HG03095 (cell line): Measurements from ENCODE around the gene SIPA1.

ENCODE experiments used
- ATAC-seq: cut with Tn5 transposase; IDR thresholded peaks from one replicate; pipeline ENCODE4 v1.9.1; 2021; ENCODE audit warnings: moderate library complexity; ENCODE audit not compliant: unreplicated experiment

SIPA1 gene

DNA sequence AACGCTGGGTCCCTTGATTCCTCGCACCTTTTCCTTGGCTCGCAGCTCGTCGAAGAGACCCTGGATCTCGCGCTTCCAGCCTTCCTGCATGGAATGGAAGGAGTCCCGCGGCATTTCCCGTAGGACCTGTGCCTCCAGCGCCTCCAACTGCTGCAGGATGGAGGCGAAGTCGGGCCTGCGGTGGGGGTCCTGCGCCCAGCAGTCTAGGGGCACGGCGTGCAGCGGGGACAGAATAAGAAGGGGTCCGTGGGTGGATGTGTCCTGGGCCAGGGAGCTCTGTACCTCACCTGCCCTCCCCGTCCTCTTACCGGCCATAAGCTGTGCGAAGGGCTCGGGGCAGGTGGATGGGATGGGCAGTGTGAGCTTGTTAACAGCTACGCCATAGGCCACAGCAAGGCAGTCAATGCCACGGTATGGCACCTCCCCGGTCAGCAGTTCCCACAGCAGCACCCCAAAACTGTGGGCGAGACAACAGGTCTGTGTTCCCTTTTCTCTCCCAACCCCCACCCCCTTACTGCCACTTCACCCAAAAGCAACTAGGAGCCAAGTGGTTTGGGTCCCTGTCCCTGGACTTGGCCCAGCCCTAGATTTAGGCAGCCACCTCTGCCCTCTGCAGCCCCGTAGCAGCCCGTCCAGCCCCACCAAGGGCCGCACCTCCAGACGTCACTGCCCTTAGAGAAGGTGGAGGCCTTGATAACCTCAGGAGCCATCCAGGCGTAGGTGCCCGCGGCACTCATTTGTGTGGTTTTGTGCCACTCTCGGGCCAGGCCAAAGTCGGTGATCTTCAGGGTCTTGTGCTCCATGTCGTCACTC, 30.1 kb upstream of the SIPA1 start:
- no peak for ATAC-seq

DNA sequence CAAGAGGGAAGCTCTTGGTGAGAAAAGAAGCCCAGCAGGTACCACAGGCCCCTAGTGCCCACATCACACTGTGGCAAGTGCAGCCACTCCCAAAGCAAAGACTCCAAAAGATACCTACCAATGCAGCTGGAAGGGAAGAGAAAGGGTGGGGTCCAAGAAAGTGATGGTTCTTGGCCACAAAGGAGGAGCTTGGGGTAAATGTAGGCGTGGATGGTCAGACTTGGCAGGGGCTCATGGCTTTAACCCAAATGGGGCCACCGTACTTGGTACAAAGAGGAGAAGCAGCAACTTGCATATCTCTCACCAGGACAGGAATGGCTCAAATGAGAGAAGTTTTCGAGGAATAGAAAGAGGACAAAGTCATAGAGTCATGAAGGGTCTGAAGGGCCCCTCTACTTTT, 28.7 kb upstream of the SIPA1 start:
- ATAC-seq = no peak

DNA sequence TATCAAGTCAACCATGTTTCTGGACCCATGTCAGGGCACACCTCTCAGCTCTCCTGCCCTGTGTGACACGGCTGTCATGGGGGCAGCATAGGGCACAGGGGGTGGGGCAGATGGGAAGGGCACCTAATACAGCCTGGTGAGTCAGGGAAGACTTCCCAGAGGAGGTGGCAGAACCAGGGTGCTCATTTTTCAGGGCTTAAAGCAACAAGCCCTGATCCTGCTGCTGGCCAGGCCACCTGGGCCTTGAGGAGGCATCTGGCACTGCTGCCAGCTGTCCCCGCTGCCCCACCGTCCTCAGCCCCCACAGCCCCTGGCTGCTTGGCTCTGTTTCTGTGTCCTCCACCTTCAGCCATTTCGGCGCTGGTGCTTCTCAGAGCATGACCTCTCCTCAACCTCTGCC, 28.2 kb upstream of the SIPA1 start:
- ATAC-seq = no peak

GRCh38 chr11:65610404-65610803, 27.5 kb upstream of the SIPA1 start:
- no peak for ATAC-seq

DNA sequence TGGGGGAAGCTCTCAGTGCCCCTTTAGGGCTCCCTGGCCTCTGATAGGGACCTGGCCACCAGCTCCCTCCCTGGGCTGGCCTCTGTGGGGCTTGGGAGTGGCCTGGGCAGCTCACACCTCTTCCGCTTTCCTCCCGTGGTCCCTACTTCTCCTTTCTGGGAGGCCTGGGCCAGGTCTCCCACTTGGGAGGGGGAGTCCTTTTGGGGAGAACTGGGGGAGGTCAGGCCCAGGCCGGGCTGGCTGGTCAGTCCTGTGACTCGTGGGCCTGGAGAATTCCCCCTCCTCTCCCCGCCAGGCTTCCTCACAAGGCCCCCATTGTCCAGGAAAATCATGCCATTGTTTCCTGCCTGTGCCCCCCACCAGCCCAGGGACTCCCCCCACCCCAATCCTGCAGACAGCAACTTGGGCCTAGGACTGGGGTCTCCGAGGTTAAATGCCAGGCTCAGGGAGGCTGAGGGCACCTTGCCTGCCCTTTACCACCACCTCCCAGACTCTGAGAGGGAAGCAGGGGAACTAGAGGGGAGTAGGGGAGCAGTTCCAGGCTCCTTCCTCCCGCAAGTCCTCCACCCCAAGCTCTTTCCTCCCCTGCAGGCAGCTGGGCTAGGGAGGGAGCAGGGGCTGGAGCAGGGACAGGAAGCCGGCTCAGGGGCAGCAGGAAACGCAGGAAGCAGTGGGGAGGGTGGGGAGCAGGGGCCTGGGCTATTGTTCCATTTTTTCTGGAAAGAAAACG, 26.7 kb upstream of the SIPA1 start:
- no peak for ATAC-seq

- ATAC-seq = no peak
Observed at GRCh38 chr11:65611758-65612603, 25.9 kb upstream of the SIPA1 start.

DNA sequence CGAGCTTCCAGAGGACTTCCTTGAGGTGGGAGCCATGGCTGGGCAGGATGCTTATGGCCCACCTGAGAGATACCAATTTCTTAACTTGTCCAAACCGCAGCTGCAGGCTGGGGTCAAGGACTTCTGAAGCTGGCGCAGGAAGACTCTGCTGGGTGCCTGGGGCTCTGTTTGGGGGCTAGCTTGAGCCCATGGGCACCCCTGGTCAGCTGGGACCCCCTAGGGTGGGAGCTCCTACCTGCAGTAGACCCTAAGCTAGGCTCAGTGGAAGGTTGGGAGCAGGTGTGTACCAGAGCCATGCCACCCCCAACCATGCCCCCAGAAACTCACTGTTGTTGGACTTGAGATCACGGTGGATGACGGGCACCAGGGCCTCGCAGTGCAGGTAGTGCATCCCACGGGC, 25.2 kb upstream of the SIPA1 start:
- no peak for ATAC-seq

DNA sequence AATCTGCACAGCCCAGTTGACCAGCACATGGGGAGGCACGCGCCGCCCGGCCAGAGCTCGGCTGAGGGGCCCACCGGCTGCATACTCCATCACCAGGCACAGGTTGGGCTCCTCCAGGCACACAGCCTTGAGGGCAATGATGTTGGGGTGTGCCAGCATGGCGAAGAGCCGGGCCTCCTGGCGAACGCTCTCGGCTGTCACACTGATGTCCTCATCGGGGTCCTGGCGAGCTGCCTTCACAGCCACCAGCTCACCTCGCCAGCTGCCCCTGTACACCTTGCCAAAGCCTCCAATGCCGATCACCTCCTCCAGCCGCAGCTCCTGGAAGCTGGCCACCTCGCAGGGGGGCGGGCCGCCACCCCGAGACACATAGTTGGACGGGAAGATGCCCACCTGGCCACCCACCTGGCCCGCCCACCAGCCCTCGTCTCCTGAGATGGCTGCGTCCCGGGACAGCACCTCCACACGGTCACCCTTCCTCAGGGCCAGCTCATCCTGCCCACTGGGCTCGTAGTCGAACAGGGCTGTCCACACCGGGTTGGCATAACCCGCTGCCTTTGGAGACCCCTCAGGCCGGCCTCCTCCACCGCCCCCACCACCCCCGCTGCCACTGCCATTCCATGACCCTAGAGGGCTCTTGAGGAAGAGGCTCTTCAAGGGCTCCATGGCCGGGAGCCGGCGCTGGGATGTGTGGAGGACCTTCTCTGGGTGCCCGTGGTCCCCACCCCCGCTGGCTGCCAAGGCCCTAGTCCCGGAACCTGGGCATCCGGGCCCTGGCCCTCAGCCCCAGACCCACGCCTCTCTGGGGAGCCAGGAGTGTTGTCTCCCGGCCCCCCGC, 24.6 kb upstream of the SIPA1 start:
- no peak for ATAC-seq

DNA sequence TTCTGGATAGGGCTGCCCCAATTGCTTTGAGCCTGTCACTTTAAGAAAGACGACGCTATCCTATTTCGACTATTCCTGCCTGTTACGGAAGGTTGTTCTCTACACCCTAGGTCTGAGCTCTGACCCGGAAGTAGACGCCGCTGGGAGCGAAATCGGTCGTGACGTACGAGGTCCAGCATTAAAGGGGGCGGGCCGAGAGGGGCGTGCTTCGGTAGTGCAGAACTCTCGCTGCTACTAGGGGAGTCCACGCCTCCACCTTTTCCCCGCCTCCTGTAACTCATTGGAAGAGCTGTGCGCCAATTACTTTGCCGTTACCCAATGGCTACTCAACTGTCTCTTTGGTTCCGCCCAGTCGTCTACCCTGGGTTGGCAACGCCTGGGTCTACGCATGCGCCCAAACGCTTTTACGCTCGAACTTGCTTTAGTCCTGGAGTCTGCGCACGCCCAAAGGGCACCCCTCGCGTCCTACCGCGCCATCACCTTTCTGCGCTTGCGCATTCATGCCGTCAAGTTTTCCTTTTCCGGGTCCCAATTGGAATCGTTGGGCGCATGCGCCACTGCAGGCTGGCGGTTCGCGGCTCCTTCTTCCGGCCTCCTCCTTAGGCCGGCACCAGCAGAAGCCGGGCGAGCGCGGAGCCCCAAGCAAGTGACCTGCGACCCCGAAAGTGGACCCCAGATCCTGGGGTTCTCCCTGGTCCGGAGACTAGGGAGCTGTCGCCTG, 22.5 kb upstream of the SIPA1 start, which contains the start of gene PCNX3:
PCNX3 (plus strand) TSS at position 548 of the 721 bp plus-strand sequence. CDS start 536 bp downstream, outside the sequence.
- ATAC-seq = peak; percentile 59

DNA sequence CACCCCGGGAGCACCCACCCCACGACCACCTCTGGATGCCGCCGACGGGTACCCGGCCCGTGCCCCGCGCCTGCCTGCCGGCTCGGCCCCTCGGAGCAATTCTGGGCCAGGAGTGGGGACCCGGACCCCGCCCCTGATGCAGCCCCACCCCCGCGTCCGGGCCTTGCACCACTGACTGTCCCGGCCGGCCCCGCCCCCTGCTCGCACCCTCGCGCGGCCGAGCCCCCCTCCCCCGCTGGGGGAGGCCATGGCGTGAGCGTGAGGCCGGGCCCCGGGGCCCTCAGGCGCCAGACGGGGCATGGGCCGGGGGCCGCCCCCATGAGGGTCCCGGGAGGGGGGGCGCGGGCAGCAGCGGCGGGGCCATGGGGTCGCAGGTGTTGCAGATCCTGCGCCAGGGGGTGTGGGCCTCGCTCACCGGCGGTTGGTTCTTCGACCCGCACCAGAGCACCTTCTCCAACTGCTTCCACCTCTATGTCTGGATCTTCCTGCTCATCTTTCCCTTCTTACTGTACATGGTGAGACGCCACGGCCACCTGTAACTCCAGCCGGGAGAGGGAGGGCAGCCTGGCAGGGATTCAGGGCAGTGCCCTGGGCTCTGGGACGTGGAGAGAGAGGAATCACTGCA, 21.8 kb upstream of the SIPA1 start:
- no peak for ATAC-seq

- ATAC-seq = no peak
Observed at GRCh38 chr11:65616575-65617001, 21.3 kb upstream of the SIPA1 start.

- ATAC-seq = no peak
Observed at GRCh38 chr11:65617136-65617850, 20.6 kb upstream of the SIPA1 start.

DNA sequence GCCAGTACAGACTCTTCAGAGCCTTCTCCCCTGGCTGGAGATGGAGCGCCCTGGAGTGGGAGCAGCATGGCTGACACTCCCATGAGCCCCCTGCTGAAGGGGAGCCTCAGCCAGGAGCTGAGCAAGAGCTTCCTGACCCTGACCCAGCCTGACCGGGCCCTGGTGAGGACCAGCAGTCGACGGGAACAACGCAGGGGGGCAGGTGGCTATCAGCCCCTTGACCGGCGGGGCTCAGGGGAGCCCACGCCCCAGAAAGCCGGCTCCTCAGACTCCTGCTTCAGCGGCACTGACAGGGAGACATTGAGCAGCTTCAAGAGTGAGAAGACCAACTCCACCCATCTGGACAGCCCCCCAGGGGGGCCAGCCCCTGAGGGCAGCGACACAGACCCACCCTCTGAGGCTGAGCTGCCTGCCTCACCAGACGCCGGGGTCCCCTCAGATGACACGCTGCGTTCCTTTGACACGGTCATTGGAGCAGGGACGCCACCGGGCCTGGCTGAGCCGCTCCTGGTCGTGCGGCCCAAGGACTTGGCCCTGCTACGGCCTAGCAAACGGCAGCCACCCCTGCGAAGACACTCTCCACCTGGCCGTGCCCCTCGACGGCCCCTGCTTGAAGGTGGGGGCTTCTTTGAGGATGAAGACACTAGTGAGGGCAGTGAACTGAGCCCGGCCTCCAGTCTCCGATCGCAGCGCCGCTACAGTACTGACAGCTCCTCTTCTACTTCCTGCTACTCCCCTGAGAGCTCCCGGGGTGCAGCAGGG, 19.7 kb upstream of the SIPA1 start:
- no peak for ATAC-seq

GRCh38 chr11:65618763-65619162, 19.1 kb upstream of the SIPA1 start:
- ATAC-seq = no peak

- ATAC-seq = no peak
Observed at GRCh38 chr11:65619281-65619928, 18.5 kb upstream of the SIPA1 start.

DNA sequence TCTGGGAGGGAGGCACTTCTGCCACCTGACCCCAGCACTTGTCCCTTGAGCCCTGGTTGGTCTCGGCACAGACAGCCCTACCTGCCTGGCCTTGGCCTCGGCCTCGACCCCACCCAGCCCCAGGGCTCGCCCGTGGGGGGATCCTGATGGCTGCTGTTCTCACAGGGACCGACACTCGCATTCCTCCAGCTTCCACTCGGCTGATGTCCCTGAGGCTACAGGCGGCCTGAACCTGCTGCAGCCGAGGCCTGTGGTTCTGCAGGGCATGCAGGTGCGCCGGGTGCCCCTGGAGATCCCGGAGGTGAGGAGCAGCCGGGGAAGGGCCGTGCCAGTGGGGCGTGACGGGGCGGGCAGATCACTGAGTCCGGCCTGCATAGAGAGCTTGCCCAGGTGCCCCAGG, 17.2 kb upstream of the SIPA1 start:
- no peak for ATAC-seq

DNA sequence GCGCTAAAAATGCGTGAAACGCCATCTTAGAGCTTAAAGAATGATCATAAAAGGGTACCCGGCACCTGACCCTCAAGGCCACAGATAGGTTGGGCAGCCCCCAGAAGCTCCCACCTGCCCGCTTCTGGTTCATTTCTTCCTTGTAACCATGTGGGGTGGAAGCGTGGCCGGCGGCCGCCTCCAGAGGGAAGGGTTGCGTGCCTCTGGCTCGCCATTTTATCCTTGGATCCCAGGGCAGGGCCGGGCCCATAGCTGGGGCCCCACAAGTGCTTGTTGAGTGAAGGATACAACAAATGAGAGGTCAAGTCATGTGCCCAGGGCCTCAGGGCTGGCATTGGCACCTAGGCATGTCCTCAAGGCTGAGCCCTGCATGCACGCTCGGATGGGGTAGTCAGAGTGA, 16.4 kb upstream of the SIPA1 start:
- no peak for ATAC-seq
